ENCODE measurements around the gene LMTK3. TPM values are rescaled to one million over a fixed set of nuclear protein-coding genes. Genes with fewer than 3 reads are reported as not detected.

Gene LMTK3
- total RNA-seq, 1 donor from 2014 or later = 0.02 TPM

DNA sequence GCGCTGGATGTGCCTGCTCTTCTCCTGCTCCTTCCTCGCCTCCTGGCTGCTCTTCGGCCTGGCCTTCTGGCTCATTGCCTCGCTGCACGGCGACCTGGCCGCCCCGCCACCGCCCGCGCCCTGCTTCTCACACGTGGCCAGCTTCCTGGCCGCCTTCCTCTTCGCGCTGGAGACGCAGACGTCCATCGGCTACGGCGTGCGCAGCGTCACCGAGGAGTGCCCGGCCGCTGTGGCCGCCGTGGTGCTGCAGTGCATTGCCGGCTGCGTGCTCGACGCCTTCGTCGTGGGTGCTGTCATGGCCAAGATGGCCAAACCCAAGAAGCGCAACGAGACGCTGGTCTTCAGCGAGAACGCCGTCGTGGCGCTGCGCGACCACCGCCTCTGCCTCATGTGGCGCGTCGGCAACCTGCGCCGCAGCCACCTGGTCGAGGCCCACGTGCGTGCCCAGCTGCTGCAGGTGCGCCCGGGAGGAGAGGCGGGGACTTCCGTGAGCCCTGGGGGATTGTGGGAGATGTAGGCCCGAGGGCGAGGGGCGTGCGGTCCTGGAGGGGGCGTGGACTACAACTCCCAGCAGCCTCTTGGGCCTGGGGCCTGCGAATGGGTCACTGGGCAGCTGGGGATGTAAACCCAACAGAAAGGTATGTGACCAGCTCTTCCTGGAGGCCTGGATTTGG, 49.5 kb downstream of the LMTK3 start:
- H2AFZ ChIP-seq (replicated peaks) = no peak overlapping the region
- no peak overlapping the region for H3K27ac Mint-ChIP-seq
- no peak overlapping the region for H3K4me2 ChIP-seq
- no peak for TF ChIP-seq EZH2phosphoT487 (IDR thresholded peaks at IDR 0.05)
- H3K9me3 Mint-ChIP-seq = no peaks in the 10 kb centered on the region
- H3K4me1 ChIP-seq = peaks cover 3% of the 10 kb centered on the region
- no peaks in the 10 kb centered on the region for H3K27me3 ChIP-seq
- no peak overlapping the region for H3K27ac ChIP-seq
- H3K4me3 Mint-ChIP-seq = no peak overlapping the region
- no peaks in the 10 kb centered on the region for H3K9me3 ChIP-seq (ENCODE audit: low read depth)
- H3K27me3 Mint-ChIP-seq (ENCODE audit: insufficient read depth, low read depth) = peaks cover 9% of the 10 kb centered on the region
- H3F3A ChIP-seq (ENCODE audit: low read depth) = peaks cover 6% of the 10 kb centered on the region
- no peaks in the 10 kb centered on the region for H3K79me2 ChIP-seq (ENCODE audit: low read depth)
- H4K20me1 ChIP-seq (ENCODE audit: low read depth) = no peaks in the 10 kb centered on the region
- peak; percentile 39 for DNase-seq (ENCODE audit: low spot score)
- H3K9ac ChIP-seq = no peak overlapping the region
- H3K4me1 Mint-ChIP-seq = peaks cover 7% of the 10 kb centered on the region
- peaks cover 3% of the 10 kb centered on the region for H3K36me3 Mint-ChIP-seq
- H3K4me3 ChIP-seq = no peak overlapping the region
- no peaks in the 10 kb centered on the region for H3K36me3 ChIP-seq

GRCh38 chr19:48461651-48461981, 50.0 kb downstream of the LMTK3 start:
- Histone ChIP-seq H3K79me2 (ENCODE audit: low read depth) (no peaks in the 10 kb centered on the region), H3K4me2 (no peak overlapping the region), H3K27me3 (no peaks in the 10 kb centered on the region), H4K20me1 (ENCODE audit: low read depth) (no peaks in the 10 kb centered on the region), H3K9me3 (ENCODE audit: low read depth) (no peaks in the 10 kb centered on the region), H3K27ac (no peak overlapping the region), H3K9ac (no peak overlapping the region), H3K36me3 (no peaks in the 10 kb centered on the region), H3K4me3 (no peak overlapping the region), H2AFZ (replicated peaks) (no peak overlapping the region), H3K4me1 (no peaks in the 10 kb centered on the region), H3F3A (ENCODE audit: low read depth) (peaks cover 3% of the 10 kb centered on the region)
- TF ChIP-seq EZH2phosphoT487 (IDR thresholded peaks at IDR 0.05) (no peak), EZH2 (IDR thresholded peaks at IDR 0.05) (no peak), CTCF (IDR thresholded peaks at IDR 0.05) (no peak)
- Mint-ChIP-seq H3K27ac (no peak overlapping the region), H3K27me3 (ENCODE audit: insufficient read depth, low read depth) (peaks cover 9% of the 10 kb centered on the region), H3K4me1 (peaks cover 2% of the 10 kb centered on the region), H3K4me3 (no peak overlapping the region), H3K9me3 (no peaks in the 10 kb centered on the region), H3K36me3 (peaks cover 3% of the 10 kb centered on the region)
- no peak for DNase-seq (ENCODE audit: low spot score)

- Mint-ChIP-seq H3K9me3 (no peaks in the 10 kb centered on the region), H3K4me3 (no peak overlapping the region), H3K27me3 (ENCODE audit: insufficient read depth, low read depth) (peaks cover 12% of the 10 kb centered on the region), H3K4me1 (no peaks in the 10 kb centered on the region), H3K36me3 (peaks cover 7% of the 10 kb centered on the region), H3K27ac (no peak overlapping the region)
- no peaks in the 10 kb centered on the region for H3K4me1 ChIP-seq
- no peaks in the 10 kb centered on the region for H3K27me3 ChIP-seq
- H2AFZ ChIP-seq (replicated peaks) = no peak overlapping the region
- no peaks in the 10 kb centered on the region for H4K20me1 ChIP-seq (ENCODE audit: low read depth)
- no peaks in the 10 kb centered on the region for H3F3A ChIP-seq (ENCODE audit: low read depth)
- H3K4me3 ChIP-seq = no peak overlapping the region
- no peak overlapping the region for H3K9ac ChIP-seq
- H3K9me3 ChIP-seq (ENCODE audit: low read depth) = no peaks in the 10 kb centered on the region
- TF ChIP-seq EZH2 (IDR thresholded peaks at IDR 0.05) (no peak), EZH2phosphoT487 (IDR thresholded peaks at IDR 0.05) (no peak), CTCF (IDR thresholded peaks at IDR 0.05) (no peak)
- no peaks in the 10 kb centered on the region for H3K79me2 ChIP-seq (ENCODE audit: low read depth)
- no peak for DNase-seq (ENCODE audit: low spot score)
- no peak overlapping the region for H3K27ac ChIP-seq
- H3K4me2 ChIP-seq = no peak overlapping the region
- H3K36me3 ChIP-seq = no peaks in the 10 kb centered on the region
Measured at GRCh38 chr19:48458016-48458415, 53.6 kb downstream of the LMTK3 start.

GRCh38 chr19:48456864-48457263, 54.8 kb downstream of the LMTK3 start:
- no peak overlapping the region for H3K9ac ChIP-seq
- H3F3A ChIP-seq (ENCODE audit: low read depth) = no peaks in the 10 kb centered on the region
- no peaks in the 10 kb centered on the region for H3K9me3 ChIP-seq (ENCODE audit: low read depth)
- no peak overlapping the region for H2AFZ ChIP-seq (replicated peaks)
- DNase-seq (ENCODE audit: low spot score) = no peak
- H3K27me3 Mint-ChIP-seq (ENCODE audit: insufficient read depth, low read depth) = peaks cover 10% of the 10 kb centered on the region
- H3K27ac Mint-ChIP-seq = no peak overlapping the region
- H3K4me1 Mint-ChIP-seq = no peaks in the 10 kb centered on the region
- peaks cover 10% of the 10 kb centered on the region for H3K36me3 Mint-ChIP-seq
- no peaks in the 10 kb centered on the region for H3K79me2 ChIP-seq (ENCODE audit: low read depth)
- no peaks in the 10 kb centered on the region for H3K4me1 ChIP-seq
- H3K9me3 Mint-ChIP-seq = no peaks in the 10 kb centered on the region
- no peak overlapping the region for H3K4me3 ChIP-seq
- H3K27ac ChIP-seq = no peak overlapping the region
- H3K4me2 ChIP-seq = no peak overlapping the region
- TF ChIP-seq EZH2phosphoT487 (IDR thresholded peaks at IDR 0.05) (no peak), CTCF (IDR thresholded peaks at IDR 0.05) (no peak), EZH2 (IDR thresholded peaks at IDR 0.05) (no peak)
- H3K36me3 ChIP-seq = no peaks in the 10 kb centered on the region
- H3K4me3 Mint-ChIP-seq = no peak overlapping the region
- H4K20me1 ChIP-seq (ENCODE audit: low read depth) = no peaks in the 10 kb centered on the region
- no peaks in the 10 kb centered on the region for H3K27me3 ChIP-seq

Data from neural progenitor cell (in vitro differentiated cells).